Measurements from ENCODE around the gene MRPL14. TPM values are rescaled to one million over a fixed set of nuclear protein-coding genes. Genes with fewer than 3 reads are reported as not detected.

MRPL14 gene
- total and polyA plus RNA-seq, 4 donors, result 70.8 to 219 (median 101) TPM

- Histone ChIP-seq H3K9me3 (ENCODE audit: control insufficient read depth in 4 of 4, insufficient read depth in 3 of 4, low read length in 3 of 4) (no peaks in the 10 kb centered on the region), H3K4me1 (ENCODE audit: control insufficient read depth in 5 of 5, insufficient read depth in 5 of 5, low read length in 5 of 5) (no peaks in the 10 kb centered on the region), H3K27ac (ENCODE audit: low read depth in 1 of 2, low read length in 1 of 2) (no peak overlapping the region), H3K4me3 (no peak overlapping the region), H3K9ac (ENCODE audit: insufficient read depth in 1 of 2, low read length in 2 of 2) (no peak overlapping the region), H3K27me3 (ENCODE audit: control insufficient read depth in 3 of 3, insufficient read depth in 3 of 3, low read length in 2 of 3) (no peaks in the 10 kb centered on the region), H3K36me3 (ENCODE audit: control insufficient read depth in 4 of 4, insufficient read depth in 4 of 4, low read length in 4 of 4) (peaks cover 0 to 7% (median 0%) of the 10 kb centered on the region in 4 donors)
- no peak for DNase-seq
- 72 to 77% methylated on average over 11 of the region's 11 CpGs for WGBS, 2 donors
- no peak for TF ChIP-seq CTCF (IDR thresholded peaks at IDR 0.05; ENCODE audit: control extremely low read depth, extremely low read depth)
- no peak for ATAC-seq (ENCODE audit: insufficient read depth, low FRiP score)
Measured at GRCh38 chr6:44157152-44157521, 29.9 kb upstream of the MRPL14 start.

GRCh38 chr6:44156494-44157151 lies 29.4 kb upstream of the MRPL14 start:
- Histone ChIP-seq H3K4me3 (no peak overlapping the region), H3K27ac (ENCODE audit: low read depth in 1 of 2, low read length in 1 of 2) (no peak overlapping the region), H3K9me3 (ENCODE audit: control insufficient read depth in 4 of 4, insufficient read depth in 3 of 4, low read length in 3 of 4) (no peaks in the 10 kb centered on the region), H3K4me1 (ENCODE audit: control insufficient read depth in 5 of 5, insufficient read depth in 5 of 5, low read length in 5 of 5) (peaks cover 0 to 1% (median 0%) of the 10 kb centered on the region in 5 donors), H3K36me3 (ENCODE audit: control insufficient read depth in 4 of 4, insufficient read depth in 4 of 4, low read length in 4 of 4) (peaks cover 0 to 7% (median 0%) of the 10 kb centered on the region in 4 donors), H3K27me3 (ENCODE audit: control insufficient read depth in 3 of 3, insufficient read depth in 3 of 3, low read length in 2 of 3) (no peaks in the 10 kb centered on the region), H3K9ac (ENCODE audit: insufficient read depth in 1 of 2, low read length in 2 of 2) (no peak overlapping the region)
- 79 to 94% methylated on average over 9 of the region's 9 CpGs for WGBS, 2 donors
- DNase-seq (no peak), ATAC-seq (ENCODE audit: insufficient read depth, low FRiP score) (no peak)
- no peak for TF ChIP-seq CTCF (IDR thresholded peaks at IDR 0.05; ENCODE audit: control extremely low read depth, extremely low read depth)

- Histone ChIP-seq H3K9me3 (ENCODE audit: control insufficient read depth in 4 of 4, insufficient read depth in 3 of 4, low read length in 3 of 4) (peaks cover 0 to 1% (median 0%) of the 10 kb centered on the region in 4 donors), H3K36me3 (ENCODE audit: control insufficient read depth in 4 of 4, insufficient read depth in 4 of 4, low read length in 4 of 4) (peaks cover 0 to 14% (median 3%) of the 10 kb centered on the region in 4 donors), H3K27me3 (ENCODE audit: control insufficient read depth in 3 of 3, insufficient read depth in 3 of 3, low read length in 2 of 3) (no peaks in the 10 kb centered on the region), H3K27ac (ENCODE audit: low read depth in 1 of 2, low read length in 1 of 2) (no peak overlapping the region), H3K4me1 (ENCODE audit: control insufficient read depth in 5 of 5, insufficient read depth in 5 of 5, low read length in 5 of 5) (peaks cover 0 to 6% (median 0%) of the 10 kb centered on the region in 5 donors), H3K9ac (ENCODE audit: insufficient read depth in 1 of 2, low read length in 2 of 2) (no peak overlapping the region), H3K4me3 (no peak overlapping the region)
- 85 to 91% methylated on average over 12 of the region's 12 CpGs for WGBS, 2 donors
- DNase-seq (no peak), ATAC-seq (ENCODE audit: insufficient read depth, low FRiP score) (no peak)
- TF ChIP-seq CTCF (IDR thresholded peaks at IDR 0.05; ENCODE audit: control extremely low read depth, extremely low read depth), result no peak
Measured at GRCh38 chr6:44154067-44154466, 26.8 kb upstream of the MRPL14 start.

Measured in lung (tissue), 12 donors.